Astrocyte of the spinal cord (primary cell): Measurements from ENCODE around the gene SPINDOC.
"Not testable (repeated sequence)": the region's sequence is repeated elsewhere in the genome, so short reads cannot be mapped to it uniquely, and the experiment has no call there.

ENCODE experiments used
- DNase-seq: peaks from one replicate; pipeline ENCODE4 v3.0.0; 2011; ENCODE audit warnings: low read depth, low spot score
- H3K4me3 ChIP-seq: 2 replicates; pipeline ENCODE4 v1.5.1; 2011; ENCODE audit warnings: low read depth, mild to moderate bottlenecking, low read length, moderate library complexity
- in situ Hi-C: cut with HindIII; loops from 2 replicates; pipeline ENCODE4 v1.10.0; 2017; ENCODE audit warnings: low sequenced_read_pairs
- TF ChIP-seq, protein P1 (sequence below): IDR thresholded peaks from 2 replicates; pipeline ENCODE4 v1.5.1; 2012; ENCODE audit warnings: low read depth, mild to moderate bottlenecking, low read length, inconsistent platforms

The SPINDOC gene

DNA sequence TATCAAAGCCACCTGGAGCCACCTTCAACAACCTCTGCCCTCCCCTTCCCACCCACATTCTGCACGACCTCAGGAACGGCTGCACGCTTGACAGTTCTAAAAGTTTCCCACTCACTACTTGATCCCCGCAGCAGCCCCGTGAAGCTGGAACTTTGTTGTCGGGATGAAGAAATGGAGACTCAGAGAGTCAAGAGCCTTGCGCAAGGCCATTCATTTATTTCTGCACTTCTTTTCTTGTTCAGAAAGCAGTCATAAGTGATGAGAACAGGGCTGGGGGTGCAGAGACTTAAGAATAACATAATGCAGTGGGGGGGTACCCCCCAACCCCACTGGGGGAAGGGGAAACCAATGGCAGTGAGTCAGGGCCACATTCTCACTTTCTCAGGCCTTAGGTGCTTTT, 42.5 kb upstream of the SPINDOC start:
- no peak overlapping the region for H3K4me3 ChIP-seq
- in situ Hi-C loops = no loop called here
- DNase-seq = no peak
- TF ChIP-seq, protein P1, sequence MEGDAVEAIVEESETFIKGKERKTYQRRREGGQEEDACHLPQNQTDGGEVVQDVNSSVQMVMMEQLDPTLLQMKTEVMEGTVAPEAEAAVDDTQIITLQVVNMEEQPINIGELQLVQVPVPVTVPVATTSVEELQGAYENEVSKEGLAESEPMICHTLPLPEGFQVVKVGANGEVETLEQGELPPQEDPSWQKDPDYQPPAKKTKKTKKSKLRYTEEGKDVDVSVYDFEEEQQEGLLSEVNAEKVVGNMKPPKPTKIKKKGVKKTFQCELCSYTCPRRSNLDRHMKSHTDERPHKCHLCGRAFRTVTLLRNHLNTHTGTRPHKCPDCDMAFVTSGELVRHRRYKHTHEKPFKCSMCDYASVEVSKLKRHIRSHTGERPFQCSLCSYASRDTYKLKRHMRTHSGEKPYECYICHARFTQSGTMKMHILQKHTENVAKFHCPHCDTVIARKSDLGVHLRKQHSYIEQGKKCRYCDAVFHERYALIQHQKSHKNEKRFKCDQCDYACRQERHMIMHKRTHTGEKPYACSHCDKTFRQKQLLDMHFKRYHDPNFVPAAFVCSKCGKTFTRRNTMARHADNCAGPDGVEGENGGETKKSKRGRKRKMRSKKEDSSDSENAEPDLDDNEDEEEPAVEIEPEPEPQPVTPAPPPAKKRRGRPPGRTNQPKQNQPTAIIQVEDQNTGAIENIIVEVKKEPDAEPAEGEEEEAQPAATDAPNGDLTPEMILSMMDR = no peak

DNA sequence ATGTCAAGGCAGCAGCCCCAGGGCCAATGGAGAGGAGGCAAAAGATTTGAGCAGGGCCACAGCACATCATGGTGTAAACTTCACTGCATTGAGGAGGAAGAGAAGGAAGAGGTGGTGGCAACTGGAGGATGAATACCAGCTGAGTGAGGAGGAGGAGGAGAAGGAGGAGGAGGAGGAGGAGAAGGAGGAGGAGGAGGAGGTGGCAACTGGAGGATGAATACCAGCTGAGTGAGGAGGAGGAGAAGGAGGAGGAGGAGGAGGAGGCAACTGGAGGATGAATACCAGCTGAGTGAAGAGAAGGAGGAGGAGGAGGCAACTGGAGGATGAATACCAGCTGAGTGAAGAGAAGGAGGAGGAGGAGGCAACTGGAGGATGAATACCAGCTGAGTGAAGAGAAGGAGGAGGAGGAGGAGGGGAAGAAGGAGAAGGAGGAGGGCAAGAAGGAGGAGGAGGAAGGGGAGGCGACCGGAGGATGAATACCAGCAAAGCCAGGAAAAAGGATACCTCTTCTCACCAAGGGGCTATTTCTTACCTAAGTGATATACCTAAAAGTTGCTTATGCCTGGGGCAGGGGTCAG, 41.4 kb upstream of the SPINDOC start:
- in situ Hi-C loops, H3K4me3 ChIP-seq, DNase-seq: not testable (repeated sequence)

DNA sequence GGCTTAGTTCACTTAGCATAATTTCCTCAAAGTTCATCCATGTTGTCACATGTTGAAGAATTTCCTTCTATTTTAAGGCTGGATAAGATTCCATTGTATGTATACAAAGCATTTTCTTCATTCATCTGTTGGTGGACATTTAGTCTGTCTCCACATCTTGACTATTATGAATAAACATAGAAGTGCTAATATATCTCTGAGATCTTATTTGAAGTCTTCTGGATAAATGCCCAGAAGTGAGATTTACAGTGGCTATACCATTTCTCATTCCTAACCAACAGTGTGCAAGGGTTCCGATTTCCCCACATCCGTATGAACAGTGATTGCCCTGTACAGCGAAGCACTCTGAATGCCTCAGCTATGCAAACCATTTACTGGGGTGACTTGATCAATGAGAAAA, 38.1 kb upstream of the SPINDOC start:
- TF ChIP-seq, protein P1 = no peak
- H3K4me3 ChIP-seq = no peak overlapping the region
- no peak for DNase-seq
- in situ Hi-C loops = no loop called here

DNA sequence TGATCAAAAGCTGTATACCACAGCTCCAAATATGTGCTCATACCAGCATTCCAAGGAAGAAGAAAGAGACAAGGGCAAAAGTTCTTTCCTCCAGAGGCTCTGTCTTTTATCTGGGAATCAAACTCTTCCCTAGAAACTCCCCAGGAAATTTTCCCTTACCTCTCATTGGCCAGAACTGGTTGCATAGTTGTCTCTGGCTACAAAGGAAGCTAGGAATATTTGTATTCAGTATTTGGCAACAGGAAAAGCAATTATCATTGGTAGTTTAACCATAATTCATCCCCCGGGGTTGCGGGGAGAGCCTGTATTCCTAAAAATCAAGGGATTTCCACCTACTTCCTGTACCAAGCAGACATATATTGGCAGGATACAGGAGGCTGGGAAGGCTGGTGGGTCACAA, 34.2 kb upstream of the SPINDOC start:
- in situ Hi-C loops = no loop called here
- H3K4me3 ChIP-seq = no peak overlapping the region
- TF ChIP-seq, protein P1 = no peak
- no peak for DNase-seq

DNA sequence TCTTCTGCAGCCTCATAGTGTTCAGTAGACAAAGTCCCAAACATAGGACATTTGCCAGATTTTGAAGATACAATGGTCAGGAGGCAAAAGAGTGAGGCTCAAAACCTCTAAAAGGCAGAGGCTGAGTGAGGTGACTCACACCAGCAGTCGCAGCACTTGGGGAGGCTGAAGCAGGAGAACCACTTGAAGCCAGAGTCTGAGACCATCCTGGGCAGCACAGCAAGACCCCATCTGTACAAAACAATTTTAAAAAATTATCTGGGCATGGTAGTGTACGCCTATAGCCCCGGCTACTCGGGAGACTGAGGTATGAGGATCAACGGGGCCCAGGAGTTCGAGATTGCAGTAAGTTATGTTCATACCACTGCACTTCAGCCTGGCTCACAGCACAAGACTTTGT, 30.5 kb upstream of the SPINDOC start:
- in situ Hi-C loops = no loop called here
- DNase-seq = no peak
- TF ChIP-seq, protein P1 = no peak
- no peak overlapping the region for H3K4me3 ChIP-seq

DNA sequence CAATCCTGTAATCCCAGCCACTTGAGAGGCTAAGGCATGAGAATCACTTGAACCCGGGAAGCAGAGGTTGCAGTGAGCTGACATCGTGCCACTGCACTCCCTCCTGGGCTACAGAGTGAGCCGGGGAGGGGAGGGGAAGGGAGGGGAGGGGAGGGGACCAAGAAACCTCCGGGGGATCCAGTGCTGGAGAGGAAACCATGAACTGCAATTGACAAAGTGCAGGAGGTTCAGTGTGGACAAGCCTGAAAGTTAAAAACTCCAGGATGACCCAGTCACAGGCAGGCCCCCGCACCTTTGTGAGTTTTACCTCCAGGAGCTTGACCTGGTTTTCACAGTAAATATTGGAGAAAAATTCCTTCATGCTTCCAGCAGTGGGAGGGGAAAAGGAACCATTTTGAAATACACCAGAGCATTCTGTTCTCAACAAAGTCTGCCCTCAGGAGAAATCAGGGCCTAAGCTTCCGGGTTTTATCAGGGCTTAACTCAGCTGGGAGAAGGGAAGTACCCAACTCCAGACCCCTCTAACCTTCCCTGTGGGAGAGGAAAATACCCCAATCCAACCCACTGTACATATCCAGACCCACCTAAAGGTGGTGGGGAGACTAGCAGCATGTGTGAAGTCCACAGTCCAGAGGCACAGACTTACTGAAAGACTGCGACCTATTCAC, 29.2 kb upstream of the SPINDOC start:
- in situ Hi-C loops = no loop called here
- TF ChIP-seq, protein P1 = no peak
- H3K4me3 ChIP-seq = no peak overlapping the region
- DNase-seq = no peak

DNA sequence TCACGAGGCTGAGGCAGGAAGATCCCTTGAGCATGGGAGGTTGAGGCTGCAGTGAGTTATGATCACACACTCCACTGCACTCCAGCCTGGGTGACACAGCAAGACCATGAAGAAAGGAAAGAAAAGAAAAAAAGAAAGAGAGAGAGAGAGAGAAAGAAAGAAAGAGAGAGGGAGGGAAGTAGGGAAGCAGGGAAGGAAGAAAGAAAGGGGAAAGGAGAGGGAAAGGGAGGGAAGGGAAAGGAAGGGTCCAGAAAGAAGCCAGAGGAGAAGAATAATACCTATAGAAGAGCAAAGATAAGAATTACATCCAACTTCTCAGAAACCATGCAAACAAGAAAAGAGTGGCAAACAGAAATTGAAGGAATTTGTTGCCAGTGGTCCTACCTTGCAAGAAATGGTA, 27.4 kb upstream of the SPINDOC start:
- TF ChIP-seq, protein P1 = no peak
- in situ Hi-C loops = no loop called here

More for the DNA sequence above, 27.4 kb upstream of the SPINDOC start:
- DNase-seq = no peak
- H3K4me3 ChIP-seq = no peak overlapping the region
